Endodermal cell (in vitro differentiated cells): ENCODE data around the gene CRTAC1. TPM values are rescaled to one million over a fixed set of nuclear protein-coding genes. Genes with fewer than 3 reads are reported as not detected.

ENCODE experiments used
- DNase-seq: peaks from one replicate; pipeline ENCODE4 v3.0.0-alpha.2; 2017
- H3K27ac ChIP-seq: 2 replicates; pipeline ENCODE4 v1.5.1; 2013; ENCODE audit warnings: mild to moderate bottlenecking, low read depth, low read length, moderate library complexity
- H3K27me3 ChIP-seq: 2 replicates; pipeline ENCODE4 v1.6.1; 2013; ENCODE audit warnings: mild to moderate bottlenecking, low read length, moderate library complexity; ENCODE audit not compliant: insufficient read depth, control insufficient read depth, poor library complexity, severe bottlenecking
- H3K36me3 ChIP-seq: 2 replicates; pipeline ENCODE4 v1.7.0; 2013; ENCODE audit warnings: mild to moderate bottlenecking, low read length, moderate library complexity; ENCODE audit not compliant: control insufficient read depth, insufficient read depth
- H3K4me1 ChIP-seq: one replicate; pipeline ENCODE4 v1.7.0; 2013; ENCODE audit warnings: low read length; ENCODE audit not compliant: control insufficient read depth, insufficient read depth
- H3K4me3 ChIP-seq: 2 replicates; pipeline ENCODE4 v1.5.1; 2013; ENCODE audit warnings: mild to moderate bottlenecking, low read length, moderate library complexity
- H3K9ac ChIP-seq: 2 replicates; pipeline ENCODE4 v1.6.1; 2013; ENCODE audit warnings: mild to moderate bottlenecking, low read length, moderate library complexity; ENCODE audit not compliant: poor library complexity, severe bottlenecking; ENCODE audit errors: extremely low read depth
- H3K9me3 ChIP-seq: 2 replicates; pipeline ENCODE4 v1.6.1; 2013; ENCODE audit warnings: mild to moderate bottlenecking, low read length, moderate library complexity; ENCODE audit not compliant: control insufficient read depth
- H3K27ac Mint-ChIP-seq: 2 replicates; pipeline ENCODE4 v1.8.0; 2020; ENCODE audit warnings: mixed read lengths
- H3K27me3 Mint-ChIP-seq: 2 replicates; pipeline ENCODE4 v1.8.0; 2021; ENCODE audit warnings: mild to moderate bottlenecking, mixed read lengths; ENCODE audit not compliant: insufficient read depth
- H3K36me3 Mint-ChIP-seq: 2 replicates; pipeline ENCODE4 v1.8.0; 2020; ENCODE audit warnings: low read depth, mixed read lengths
- H3K4me1 Mint-ChIP-seq: 2 replicates; pipeline ENCODE4 v1.8.0; 2020; ENCODE audit warnings: mixed read lengths
- H3K4me3 Mint-ChIP-seq: 2 replicates; pipeline ENCODE4 v1.8.0; 2020; ENCODE audit warnings: mild to moderate bottlenecking, moderate library complexity, mixed read lengths
- H3K9me3 Mint-ChIP-seq: 2 replicates; pipeline ENCODE4 v1.8.0; 2020; ENCODE audit warnings: mild to moderate bottlenecking, mixed read lengths
- WGBS, 2 experiments: methylation state at CpG; one replicate each; pipeline versions ENCODE4 v1.1.5 to v1.1.7; 2013; ENCODE audit warnings: missing lambda C conversion rate in 2 of 2, mixed read lengths in 1 of 2; ENCODE audit not compliant: insufficient coverage in 1 of 2, insufficient read length in 1 of 2; 5-methylcytosine and 5-hydroxymethylcytosine counted together
- total RNA-seq, 2 donors: library from RNA; stranded (reverse); fragmentation: NEBNext Ultra II Directional in 1 of 2; extraction: Animal tissue kit (Norgen Biotek cat#: 25700) in 1 of 2; gene quantifications; 2 replicates in 1 of 2; 3 replicates in 1 of 2; pipeline ENCODE4 v1.2.1, GENCODE V29; 2021
- TF ChIP-seq, protein P1 (sequence below): fragments of 200-600 bp; sonication (generic); conservative IDR thresholded peaks from 2 replicates; pipeline ENCODE4 v1.5.0; 2021; ENCODE audit warnings: antibody characterized with exemption, mild to moderate bottlenecking

Gene CRTAC1
- total RNA-seq, 2 donors from 2014 or later = 0.13 to 0.24 TPM

DNA sequence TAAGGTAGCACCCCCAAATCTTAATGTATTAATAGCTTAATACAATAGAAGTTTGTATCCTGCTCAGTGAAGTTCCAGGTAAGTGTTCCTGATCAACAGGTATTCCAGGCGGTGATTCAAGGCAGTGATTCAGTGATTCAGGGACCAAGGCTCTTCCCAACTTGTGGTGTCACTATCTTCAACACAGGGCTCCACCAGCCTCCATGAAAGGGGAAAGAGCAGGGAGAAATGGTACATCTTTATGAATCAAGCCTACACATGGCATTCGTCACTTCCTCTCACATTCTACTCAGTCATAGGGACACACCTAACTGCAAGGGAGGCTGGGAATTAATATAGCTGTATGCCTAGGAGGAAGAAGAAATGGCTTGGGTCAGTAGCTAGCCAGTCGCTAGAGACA is 175.7 kb downstream of the CRTAC1 start:
- peaks cover 15% of the 10 kb centered on the region for H3K4me1 Mint-ChIP-seq
- H3K9me3 Mint-ChIP-seq = no peaks in the 10 kb centered on the region
- no peak overlapping the region for H3K4me3 ChIP-seq

DNA sequence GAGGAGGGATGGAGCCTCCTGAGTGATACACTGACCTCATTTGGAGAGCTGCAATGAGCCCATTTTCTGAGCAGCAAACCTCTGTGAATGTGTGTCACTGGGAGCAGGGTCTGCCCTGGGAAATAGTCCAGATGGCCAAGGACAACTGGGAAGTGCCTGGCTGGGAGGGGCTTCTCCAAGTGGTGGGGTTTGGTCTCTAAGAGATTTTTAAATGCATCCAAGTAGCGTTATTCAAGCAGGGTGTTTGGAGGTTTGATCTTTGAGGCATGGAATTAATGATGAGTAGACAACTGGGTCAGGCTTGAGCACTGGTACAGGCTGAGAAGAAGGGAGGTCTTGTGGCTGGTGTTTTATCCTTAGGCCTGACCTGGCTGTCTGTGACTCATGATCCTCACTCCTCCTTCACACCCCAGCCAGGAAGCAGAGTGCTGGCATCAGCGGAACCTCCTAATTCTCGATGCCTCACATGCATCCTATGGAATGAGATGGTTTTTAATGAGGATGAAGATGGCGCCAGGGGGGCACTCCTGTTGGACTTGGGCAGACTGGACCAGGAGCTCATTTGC is 177.5 kb downstream of the CRTAC1 start:
- H3K36me3 ChIP-seq = no peaks in the 10 kb centered on the region
- no peaks in the 10 kb centered on the region for H3K9me3 ChIP-seq
- Mint-ChIP-seq H3K36me3 (no peaks in the 10 kb centered on the region), H3K4me3 (no peak overlapping the region), H3K4me1 (peaks cover 4% of the 10 kb centered on the region), H3K27ac (no peak overlapping the region), H3K9me3 (no peaks in the 10 kb centered on the region), H3K27me3 (peaks cover 78% of the 10 kb centered on the region)
- H3K27me3 ChIP-seq = peaks cover 72% of the 10 kb centered on the region
- WGBS, 2 experiments = 88 to 93% methylated on average over 3 to 4 of the region's 4 CpGs
- no peak overlapping the region for H3K27ac ChIP-seq
- TF ChIP-seq, protein P1, sequence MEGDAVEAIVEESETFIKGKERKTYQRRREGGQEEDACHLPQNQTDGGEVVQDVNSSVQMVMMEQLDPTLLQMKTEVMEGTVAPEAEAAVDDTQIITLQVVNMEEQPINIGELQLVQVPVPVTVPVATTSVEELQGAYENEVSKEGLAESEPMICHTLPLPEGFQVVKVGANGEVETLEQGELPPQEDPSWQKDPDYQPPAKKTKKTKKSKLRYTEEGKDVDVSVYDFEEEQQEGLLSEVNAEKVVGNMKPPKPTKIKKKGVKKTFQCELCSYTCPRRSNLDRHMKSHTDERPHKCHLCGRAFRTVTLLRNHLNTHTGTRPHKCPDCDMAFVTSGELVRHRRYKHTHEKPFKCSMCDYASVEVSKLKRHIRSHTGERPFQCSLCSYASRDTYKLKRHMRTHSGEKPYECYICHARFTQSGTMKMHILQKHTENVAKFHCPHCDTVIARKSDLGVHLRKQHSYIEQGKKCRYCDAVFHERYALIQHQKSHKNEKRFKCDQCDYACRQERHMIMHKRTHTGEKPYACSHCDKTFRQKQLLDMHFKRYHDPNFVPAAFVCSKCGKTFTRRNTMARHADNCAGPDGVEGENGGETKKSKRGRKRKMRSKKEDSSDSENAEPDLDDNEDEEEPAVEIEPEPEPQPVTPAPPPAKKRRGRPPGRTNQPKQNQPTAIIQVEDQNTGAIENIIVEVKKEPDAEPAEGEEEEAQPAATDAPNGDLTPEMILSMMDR = no peak
- H3K9ac ChIP-seq = no peak overlapping the region
- no peak for DNase-seq
- H3K4me3 ChIP-seq = no peak overlapping the region
- H3K4me1 ChIP-seq = peaks cover 5% of the 10 kb centered on the region

More for the DNA sequence above, 175.7 kb downstream of the CRTAC1 start:
- WGBS, 2 experiments = 75 to 94% methylated on average over 1 to 2 of the region's 3 CpGs
- no peak overlapping the region for H3K4me3 Mint-ChIP-seq
- Histone ChIP-seq H3K36me3 (no peaks in the 10 kb centered on the region), H3K27ac (no peak overlapping the region), H3K27me3 (peaks cover 65% of the 10 kb centered on the region), H3K9me3 (no peaks in the 10 kb centered on the region), H3K9ac (no peak overlapping the region), H3K4me1 (peaks cover 11% of the 10 kb centered on the region)
- TF ChIP-seq, protein P1 = no peak
- H3K27me3 Mint-ChIP-seq = peaks cover 70% of the 10 kb centered on the region
- DNase-seq = no peak
- H3K27ac Mint-ChIP-seq = no peak overlapping the region
- H3K36me3 Mint-ChIP-seq = no peaks in the 10 kb centered on the region

DNA sequence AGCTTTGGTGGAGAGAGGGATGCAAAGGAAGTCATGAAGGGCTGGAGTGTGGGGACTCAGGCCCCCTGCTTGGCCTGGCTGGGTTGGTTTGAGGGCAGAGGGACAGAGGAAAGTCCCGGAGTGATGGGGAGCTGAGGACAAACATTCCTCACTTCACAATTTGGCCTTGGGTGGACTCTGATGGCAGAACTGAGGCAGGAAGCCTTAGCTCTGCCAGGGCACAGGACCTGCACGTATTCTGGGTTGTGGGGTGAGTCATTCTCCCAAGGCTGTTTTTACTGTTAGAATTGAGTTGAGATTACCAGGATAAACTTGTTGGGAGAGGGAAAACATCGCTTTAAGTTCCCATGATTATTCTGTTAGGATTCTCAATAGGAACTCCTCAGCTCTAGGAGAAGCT is 178.1 kb downstream of the CRTAC1 start:
- Histone ChIP-seq H3K4me1 (peaks cover 5% of the 10 kb centered on the region), H3K9ac (no peak overlapping the region), H3K27ac (no peak overlapping the region), H3K9me3 (no peaks in the 10 kb centered on the region), H3K4me3 (no peak overlapping the region), H3K27me3 (peaks cover 74% of the 10 kb centered on the region), H3K36me3 (no peaks in the 10 kb centered on the region)
- Mint-ChIP-seq H3K27ac (no peak overlapping the region), H3K4me1 (peaks cover under 1% of the 10 kb centered on the region), H3K27me3 (peaks cover 80% of the 10 kb centered on the region), H3K4me3 (no peak overlapping the region), H3K9me3 (no peaks in the 10 kb centered on the region), H3K36me3 (no peaks in the 10 kb centered on the region)
- TF ChIP-seq, protein P1 = no peak
- no peak for DNase-seq
- WGBS, 2 experiments = 65 to 100% methylated on average over 1 to 3 of the region's 3 CpGs
